GM21723 (cell line): ENCODE data around the gene TNS1.

Experiments
- ATAC-seq: cut with Tn5 transposase; IDR thresholded peaks from one replicate; pipeline ENCODE4 v1.9.1; 2021; ENCODE audit warnings: mild to moderate bottlenecking, moderate library complexity; ENCODE audit not compliant: unreplicated experiment

The TNS1 gene

GRCh38 chr2:217838409-217838831 is 164.4 kb downstream of the TNS1 start:
- ATAC-seq = no peak

GRCh38 chr2:217837530-217837929 is 165.3 kb downstream of the TNS1 start:
- no peak for ATAC-seq

GRCh38 chr2:217836901-217837491 is 165.8 kb downstream of the TNS1 start:
- ATAC-seq = no peak

- ATAC-seq = no peak
These were observed 166.6 kb downstream of the TNS1 start for GRCh38 chr2:217835931-217836891.

- ATAC-seq = no peak
These were observed 167.9 kb downstream of the TNS1 start for GRCh38 chr2:217834744-217835513.

- no peak for ATAC-seq
These were observed 168.7 kb downstream of the TNS1 start for GRCh38 chr2:217834057-217834620.

GRCh38 chr2:217833439-217833838 is 169.4 kb downstream of the TNS1 start:
- ATAC-seq = no peak

GRCh38 chr2:217832987-217833386 is 169.8 kb downstream of the TNS1 start:
- ATAC-seq = no peak

GRCh38 chr2:217832115-217832514 is 170.7 kb downstream of the TNS1 start:
- no peak for ATAC-seq

- no peak for ATAC-seq
These were observed 171.5 kb downstream of the TNS1 start for GRCh38 chr2:217831306-217831705.

GRCh38 chr2:217830807-217831206 is 172.0 kb downstream of the TNS1 start:
- no peak for ATAC-seq

- ATAC-seq = no peak
These were observed 172.7 kb downstream of the TNS1 start for GRCh38 chr2:217830061-217830460.

- no peak for ATAC-seq
These were observed 173.4 kb downstream of the TNS1 start for GRCh38 chr2:217829420-217829819.

GRCh38 chr2:217828336-217828735 is 174.5 kb downstream of the TNS1 start:
- no peak for ATAC-seq

- ATAC-seq = no peak
These were observed 175.2 kb downstream of the TNS1 start for GRCh38 chr2:217827430-217828201.

GRCh38 chr2:217826991-217827390 is 175.8 kb downstream of the TNS1 start:
- no peak for ATAC-seq

GRCh38 chr2:217826520-217826919 is 176.3 kb downstream of the TNS1 start:
- ATAC-seq = no peak

- ATAC-seq = no peak
These were observed 177.1 kb downstream of the TNS1 start for GRCh38 chr2:217825469-217826235.

GRCh38 chr2:217824223-217824622 is 178.6 kb downstream of the TNS1 start:
- ATAC-seq = no peak

- ATAC-seq = no peak
These were observed 179.2 kb downstream of the TNS1 start for GRCh38 chr2:217823626-217824025.
